ENCODE measurements around the gene ARF3. TPM values are rescaled to one million over a fixed set of nuclear protein-coding genes. Genes with fewer than 3 reads are reported as not detected.

The ARF3 gene
- polyA plus RNA-seq, 1 donor, result 128 TPM

DNA sequence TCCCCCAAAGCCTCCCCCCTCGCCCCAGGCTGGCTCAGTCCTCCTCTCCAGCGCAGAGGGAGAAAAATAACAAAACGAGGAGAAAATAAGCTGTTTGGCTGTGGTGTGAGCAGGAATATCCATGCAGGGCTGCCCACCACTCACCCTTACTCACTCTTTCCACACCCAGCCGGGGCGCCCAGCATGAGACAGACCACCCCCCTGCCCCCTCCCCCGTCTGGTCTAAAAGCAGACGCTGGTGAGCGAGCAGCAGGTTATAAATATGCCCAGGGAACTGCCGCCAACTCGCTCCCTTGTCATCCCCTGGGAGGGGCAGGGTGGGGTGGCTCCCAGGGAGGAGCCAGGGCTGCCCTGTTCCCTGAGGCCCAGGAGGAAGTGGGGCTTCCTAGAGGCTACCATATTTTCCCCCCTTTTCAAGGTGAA lies 28.2 kb upstream of the ARF3 start:
- no peak for DNase-seq

DNA sequence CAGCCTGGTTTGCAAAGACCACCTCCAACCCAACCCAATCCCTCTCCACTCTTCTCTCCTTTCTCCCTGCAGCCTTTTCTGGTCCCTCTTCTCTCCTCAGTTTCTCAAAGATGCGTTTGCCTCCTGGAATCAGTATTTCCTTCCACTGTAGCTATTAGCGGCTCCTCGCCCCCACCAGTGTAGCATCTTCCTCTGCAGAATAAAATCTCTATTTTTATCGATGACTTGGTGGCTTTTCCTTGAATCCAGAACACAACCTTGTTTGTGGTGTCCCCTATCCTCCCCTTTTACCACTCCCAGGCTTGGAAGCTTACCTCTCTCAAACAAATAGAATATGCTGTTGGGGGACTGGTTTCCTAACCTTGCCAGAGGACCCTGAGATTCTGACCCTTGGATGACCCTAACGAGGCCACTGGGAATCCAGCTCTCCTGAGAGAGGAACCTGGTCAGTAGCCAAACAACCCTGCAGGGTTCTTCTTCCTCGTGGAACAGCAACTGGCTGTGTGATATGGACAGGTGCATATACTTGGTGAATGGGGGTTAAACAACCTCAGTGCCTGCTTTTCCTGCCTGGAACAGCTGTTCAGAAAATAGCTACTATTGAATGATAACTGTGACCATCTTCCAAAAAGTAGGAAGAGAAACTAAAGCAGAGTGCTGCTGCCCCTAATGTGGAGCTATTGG lies 25.3 kb upstream of the ARF3 start:
- no peak for DNase-seq

DNA sequence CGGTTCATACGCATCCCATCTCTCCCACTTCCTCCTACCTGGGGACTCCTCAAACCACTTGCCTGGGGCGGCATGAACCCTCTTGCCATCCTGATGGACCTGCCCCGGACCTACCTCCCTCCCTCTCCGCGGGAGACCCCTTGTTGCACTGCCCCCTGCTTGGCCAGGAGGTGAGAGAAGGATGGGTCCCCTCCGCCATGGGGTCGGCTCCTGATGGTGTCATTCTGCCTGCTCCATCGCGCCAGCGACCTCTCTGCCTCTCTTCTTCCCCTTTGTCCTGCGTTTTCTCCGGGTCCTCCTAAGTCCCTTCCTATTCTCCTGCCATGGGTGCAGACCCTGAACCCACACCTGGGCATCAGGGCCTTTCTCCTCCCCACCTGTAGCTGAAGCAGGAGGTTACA lies 24.5 kb upstream of the ARF3 start:
- no peak for DNase-seq

DNA sequence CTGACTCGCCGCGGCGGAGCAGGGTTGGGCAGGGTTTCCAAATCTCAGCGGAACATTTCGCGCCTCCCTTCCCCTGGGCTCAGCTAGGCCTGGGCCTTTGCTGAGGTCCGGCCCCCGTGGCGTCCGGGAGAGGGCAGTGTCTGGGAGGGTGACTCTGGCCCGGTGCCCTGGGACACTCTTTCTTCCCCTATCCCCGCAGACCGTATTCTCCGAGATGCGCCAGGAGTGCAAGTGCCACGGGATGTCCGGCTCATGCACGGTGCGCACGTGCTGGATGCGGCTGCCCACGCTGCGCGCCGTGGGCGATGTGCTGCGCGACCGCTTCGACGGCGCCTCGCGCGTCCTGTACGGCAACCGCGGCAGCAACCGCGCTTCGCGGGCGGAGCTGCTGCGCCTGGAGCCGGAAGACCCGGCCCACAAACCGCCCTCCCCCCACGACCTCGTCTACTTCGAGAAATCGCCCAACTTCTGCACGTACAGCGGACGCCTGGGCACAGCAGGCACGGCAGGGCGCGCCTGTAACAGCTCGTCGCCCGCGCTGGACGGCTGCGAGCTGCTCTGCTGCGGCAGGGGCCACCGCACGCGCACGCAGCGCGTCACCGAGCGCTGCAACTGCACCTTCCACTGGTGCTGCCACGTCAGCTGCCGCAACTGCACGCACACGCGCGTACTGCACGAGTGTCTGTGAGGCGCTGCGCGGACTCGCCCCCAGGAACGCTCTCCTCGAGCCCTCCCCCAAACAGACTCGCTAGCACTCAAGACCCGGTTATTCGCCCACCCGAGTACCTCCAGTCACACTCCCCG lies 23.9 kb upstream of the ARF3 start:
- DNase-seq, result no peak

DNA sequence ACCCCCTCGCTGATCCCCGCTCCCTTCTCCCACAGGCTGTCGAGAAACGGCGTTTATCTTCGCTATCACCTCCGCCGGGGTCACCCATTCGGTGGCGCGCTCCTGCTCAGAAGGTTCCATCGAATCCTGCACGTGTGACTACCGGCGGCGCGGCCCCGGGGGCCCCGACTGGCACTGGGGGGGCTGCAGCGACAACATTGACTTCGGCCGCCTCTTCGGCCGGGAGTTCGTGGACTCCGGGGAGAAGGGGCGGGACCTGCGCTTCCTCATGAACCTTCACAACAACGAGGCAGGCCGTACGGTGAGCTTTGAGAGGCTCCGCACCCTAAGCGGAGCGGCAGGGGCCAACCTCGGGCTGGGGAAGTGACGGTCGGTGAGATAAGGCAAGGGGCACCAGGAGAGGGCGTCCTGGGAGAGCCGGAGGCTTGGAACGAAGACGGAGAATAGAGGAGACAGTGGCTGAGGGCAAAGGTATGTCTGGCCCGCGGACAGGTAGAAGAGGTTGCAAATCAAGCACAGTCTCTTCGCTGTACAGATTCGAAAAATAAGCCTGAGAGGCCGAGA lies 23.2 kb upstream of the ARF3 start:
- no peak for DNase-seq

DNA sequence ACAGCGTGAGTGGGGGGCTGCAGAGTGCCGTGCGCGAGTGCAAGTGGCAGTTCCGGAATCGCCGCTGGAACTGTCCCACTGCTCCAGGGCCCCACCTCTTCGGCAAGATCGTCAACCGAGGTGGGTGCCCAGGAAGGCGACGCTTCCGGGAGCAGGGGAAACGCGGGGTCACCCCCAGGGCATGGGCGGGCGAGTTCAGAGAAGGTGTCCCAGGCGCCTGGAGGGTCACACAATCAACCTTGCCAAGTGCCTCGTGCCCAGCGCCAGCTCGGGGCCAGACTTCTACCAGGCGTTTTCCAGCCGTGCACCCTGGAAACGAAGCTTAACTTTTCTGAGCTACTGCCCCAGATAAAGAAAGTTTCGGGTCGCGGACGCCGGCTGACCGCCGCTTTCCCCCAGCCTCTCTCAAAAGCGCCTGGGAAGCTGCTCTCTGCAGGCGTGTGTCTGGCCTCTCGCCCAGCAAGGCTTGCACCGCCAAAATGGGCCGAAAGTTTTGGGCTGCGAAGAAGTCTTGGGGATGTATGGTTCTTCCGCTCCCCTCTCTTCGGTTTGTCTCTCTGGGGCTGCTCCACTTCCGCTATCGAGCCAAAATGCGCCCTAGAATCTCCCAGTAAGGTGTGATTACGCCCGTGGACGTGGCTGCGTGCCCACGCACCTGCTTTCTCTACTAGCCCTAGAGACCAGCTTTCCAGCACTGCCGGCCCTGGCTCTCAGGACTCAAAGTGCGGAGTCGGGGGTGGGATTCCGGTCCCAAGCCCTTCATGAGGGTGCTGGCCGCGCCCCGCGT lies 22.5 kb upstream of the ARF3 start:
- DNase-seq, result no peak

DNA sequence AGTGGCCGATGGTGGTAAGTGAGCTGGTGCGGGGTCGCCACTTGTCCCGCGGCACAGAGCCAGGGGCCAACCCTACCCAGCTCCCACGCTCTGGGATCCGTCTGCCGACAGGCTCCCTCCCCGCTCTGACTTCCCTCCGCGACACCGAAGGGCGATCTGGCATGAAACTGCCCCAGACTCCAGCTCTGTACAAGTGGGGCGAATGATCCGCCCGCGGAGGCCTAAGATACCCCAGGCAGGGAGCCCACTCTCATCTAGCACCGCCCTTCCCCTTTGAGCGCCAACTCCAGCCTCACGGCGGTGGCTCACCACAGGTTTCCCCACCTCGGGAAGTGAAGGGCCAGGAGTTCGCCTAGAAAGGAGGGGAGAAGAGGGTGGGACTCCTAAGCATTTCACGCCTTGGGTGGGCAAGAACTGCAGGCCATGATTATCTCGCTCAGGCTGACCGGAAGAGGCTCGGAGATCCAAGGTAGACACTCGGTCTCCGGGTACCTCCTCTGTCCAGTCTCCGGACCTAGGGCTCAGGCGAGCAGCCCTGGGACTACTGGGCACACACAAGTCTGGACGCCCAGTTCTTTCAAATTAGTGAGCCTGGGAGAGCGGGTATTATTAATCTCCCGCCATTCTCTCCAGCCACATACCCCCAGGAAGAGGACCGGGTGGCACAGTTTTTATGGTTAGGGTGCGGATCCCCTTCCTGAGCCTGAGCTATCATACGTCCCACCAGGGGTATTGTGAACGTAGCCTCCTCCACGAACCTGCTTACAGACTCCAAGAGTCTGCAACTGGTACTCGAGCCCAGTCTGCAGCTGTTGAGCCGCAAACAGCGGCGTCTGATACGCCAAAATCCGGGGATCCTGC lies 21.7 kb upstream of the ARF3 start:
- no peak for DNase-seq

DNA sequence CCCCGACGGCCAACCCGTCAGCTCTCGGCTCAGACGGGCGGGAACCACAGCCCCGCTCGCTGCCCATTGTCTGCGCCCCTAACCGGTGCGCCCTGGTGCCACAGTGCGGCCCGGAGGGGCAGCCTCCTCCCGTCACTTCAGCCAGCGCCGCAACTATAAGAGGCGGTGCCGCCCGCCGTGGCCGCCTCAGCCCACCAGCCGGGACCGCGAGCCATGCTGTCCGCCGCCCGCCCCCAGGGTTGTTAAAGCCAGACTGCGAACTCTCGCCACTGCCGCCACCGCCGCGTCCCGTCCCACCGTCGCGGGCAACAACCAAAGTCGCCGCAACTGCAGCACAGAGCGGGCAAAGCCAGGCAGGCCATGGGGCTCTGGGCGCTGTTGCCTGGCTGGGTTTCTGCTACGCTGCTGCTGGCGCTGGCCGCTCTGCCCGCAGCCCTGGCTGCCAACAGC lies 21.0 kb upstream of the ARF3 start, which contains the start of gene WNT1:
TSS of gene WNT1 (plus strand) at position 32 of the 450 bp plus-strand sequence. CDS start at position 361, 329 bp downstream.
- DNase-seq, result no peak

DNA sequence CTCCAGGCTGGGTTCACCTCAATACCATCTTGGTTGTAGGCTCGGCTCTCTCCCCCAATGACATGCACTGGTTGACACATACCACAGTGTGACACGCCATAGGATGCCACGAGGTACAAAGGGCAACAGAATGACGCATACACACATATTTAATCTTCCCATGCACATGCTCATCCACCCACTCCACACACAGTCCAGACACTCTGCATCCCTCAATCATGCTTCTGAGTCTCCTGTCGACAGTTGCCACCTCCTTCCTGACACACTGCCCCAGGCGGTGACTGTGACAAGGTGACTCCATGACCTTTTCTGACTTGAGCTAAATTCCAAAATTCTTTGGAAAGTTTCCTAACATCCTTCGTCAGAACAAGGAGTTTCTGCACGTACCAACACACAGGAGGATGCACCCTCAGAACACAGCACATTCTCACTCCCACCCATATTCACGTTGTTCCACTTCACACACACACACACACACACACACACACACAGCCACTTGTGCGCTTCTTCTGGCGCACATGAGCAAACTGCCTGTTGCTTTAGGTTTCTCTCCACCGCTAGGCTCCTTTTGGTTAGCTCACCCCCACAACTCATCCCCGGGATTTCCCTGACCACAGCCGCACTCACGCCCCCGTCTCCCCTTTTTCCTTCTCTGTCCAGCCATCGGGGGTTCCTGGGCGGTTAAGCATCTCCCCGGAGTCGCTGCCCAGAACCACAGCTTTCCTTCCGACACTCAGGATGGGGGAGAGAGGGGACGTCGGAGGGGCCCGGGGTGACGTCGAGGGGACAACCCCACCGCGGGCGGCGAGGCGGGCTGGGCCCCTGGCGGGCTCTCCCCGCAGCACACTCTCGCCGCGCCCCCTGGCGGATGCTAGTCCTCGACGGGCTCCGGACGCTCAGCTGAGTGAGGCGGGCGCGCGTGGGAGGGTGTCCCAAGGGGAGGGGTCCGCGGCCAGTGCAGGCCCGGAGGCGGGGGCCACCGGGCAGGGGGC lies 20.3 kb upstream of the ARF3 start:
- DNase-seq, result no peak

DNA sequence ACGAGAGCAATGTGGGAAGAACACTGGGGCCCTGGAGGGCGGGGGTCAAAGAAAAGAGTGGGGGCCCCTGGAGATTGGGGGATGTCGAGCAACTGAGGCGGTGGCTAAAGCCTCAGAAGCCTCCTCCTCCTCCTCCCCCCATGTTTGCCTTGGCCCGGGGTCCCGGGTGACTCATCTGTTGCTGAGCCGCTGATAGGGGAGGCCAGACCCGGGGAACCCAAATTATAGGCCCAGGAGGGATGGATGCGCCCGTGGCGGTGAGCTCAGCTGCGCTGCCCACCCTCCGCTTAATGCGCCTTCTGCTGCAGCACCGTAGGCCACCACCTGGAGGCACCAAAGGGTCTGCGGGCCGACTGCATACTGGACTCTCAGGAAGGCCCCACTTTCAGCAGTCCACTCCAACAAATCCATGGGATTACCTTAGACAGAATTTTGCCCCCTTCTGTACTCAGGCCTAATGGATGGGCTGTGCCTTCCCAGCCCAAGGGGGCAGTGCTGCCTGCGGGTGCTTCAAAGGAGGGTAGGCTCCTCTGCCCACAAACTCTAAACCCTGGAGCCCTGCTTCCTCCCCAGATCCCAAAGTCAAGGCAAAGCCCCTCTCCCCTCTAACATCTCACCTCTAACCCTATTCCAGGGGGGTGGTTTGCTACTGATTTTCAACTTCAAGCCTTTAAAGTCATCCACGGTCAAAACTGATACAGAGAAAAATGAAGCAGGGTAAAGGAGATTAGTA lies 16.8 kb upstream of the ARF3 start:
- DNase-seq, result no peak

DNA sequence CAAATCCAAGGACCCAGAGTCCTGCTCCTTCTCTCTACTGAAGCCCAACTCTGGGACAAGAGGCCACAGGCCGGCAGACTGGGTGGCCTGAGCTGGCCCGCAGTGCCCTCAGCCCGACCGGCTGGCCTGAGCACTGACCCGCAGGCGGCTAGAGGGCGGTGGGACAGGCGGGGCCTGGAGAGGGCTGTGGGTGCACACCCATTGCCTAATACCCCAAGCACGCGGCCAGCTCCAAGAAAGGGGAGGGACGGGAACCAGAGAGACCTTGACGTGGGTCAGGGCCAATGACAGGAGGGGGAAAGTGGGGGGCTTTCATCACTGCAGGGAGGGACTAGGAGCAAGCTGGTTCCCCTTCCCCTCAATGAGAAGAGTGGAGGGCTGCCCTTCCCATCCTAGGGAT lies 16.2 kb upstream of the ARF3 start:
- no peak for DNase-seq

DNA sequence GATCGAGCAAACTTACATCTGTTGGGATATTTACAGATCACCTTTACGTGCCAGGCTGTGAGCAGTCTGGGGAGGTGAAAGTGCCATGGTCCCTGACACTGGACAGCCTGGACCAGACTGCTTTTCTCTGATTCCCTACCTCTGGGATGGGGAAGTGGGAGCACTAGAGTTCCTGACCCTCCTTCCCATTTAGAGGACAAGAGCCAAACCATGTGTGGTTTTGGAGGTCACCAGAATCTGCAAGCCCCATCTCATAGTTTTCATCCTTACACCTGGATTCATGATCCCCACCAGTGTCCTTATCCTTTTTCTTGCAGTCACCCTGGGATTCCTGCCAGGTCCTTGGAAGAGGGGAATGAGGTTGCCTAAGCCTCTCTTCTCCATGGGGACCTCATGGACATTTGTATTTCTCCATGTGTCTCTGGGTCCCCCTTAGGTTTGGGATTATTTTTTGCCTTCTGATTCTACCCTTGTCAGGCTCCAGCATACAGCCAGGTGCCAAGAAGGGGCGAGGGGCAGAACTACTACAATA lies 15.7 kb upstream of the ARF3 start:
- no peak for DNase-seq

DNA sequence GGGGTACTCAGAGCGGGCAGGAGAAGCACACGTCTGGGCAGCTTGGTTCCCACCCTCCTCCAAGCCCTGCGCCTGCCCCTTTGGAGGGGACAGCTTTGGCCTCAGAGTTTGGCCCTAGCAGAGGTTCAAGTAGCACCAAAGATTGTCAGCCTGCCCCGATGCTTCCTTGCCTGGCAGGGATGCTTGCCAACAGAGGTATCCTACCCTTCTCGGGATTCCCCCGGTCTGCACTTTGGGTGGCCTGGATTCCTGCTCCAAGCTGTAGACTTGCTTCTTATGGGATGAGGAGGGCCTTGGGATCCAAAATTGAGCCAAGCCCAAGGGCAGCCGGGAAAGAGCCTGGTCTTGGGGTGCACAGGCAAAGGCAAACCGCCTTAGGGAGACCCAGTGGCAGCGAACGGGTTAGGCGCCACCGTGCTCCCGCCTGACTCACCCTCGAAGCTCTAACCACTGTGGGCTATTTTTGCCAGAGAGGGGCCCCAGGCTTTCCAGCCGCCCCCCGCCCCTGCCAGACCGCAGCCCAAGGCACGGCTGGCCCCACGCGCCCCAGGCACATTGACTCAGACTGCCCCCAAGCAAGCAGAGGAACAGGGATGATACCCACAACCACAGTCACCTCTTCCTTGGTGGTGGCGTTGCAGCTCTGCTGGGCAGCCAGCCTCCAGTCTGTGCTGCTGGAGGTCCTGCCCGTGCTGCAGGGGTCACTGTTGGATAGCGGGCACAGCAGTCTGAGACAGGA lies 15.1 kb upstream of the ARF3 start:
- no peak for DNase-seq

DNA sequence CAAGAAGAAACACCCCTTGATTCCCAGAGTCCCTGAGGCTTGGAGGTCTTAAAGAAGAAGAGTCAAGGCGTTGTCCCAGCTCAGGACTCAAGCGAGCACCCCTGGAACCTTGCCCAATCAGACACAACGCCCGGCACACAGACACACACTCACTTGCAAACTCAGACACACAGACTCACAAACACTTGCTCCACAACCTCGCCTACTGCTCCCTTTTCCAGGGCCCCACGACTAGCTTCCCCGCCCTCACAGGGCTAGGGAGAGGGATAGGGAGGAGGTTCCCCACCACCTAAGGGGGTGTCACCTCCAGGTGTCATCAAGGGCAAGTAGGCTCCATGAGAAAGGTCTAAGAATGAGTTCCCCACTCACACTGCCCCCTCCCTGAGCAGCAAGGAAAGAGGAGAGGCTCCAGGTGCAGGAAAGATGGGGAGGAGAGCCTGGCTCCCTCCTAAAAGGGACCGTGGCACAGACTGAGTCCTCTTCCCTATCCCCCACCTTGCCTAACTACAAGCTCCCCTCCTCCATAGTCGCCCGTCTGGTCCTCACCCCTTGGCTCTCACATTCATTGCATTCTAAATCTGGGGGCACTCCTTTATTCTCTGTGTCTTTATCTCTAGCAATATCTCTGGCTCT lies 13.5 kb upstream of the ARF3 start:
- DNase-seq, result no peak

DNA sequence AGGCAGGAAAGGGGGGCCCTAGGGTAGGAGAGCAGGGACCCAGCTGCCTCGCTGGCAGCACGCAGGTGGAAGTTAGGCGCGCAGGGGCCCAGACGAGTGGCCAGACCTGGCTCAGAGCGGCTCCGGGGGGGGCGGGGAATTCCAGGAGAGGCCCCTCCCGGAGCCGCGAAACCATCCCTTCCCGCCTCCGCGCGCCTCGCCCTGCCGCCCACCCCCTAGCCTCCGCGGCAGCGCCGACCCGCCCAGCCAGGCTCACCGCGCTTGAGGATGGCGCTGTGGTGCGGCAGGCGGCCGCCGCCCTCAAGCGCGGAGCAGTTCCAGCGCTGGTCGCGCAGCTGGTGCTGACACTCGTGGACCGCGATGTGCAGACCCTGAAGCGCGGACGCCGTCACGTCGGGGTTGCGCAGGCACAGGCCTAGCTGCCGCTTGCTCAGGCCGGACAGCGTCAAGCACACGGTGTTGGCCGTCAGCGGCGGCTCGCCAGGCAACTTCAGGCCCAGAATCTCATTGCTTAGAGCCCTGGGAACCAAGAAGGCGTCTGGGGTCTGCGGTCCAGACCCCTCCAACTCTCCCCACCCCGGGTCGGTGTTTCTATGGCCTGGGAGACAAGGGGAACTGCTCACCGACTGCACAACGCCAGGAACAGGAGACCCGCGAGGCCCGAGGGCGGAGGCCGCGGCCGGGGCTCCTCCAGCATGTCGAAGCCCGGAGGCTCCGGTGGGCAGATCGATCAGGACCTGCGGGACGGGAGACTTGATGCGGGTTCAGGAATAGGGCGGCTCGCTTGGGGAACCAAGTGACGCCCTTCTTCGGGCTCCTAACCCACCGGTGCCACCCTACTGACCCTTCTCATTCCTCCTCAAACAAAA lies 12.8 kb upstream of the ARF3 start:
- DNase-seq, result no peak

DNA sequence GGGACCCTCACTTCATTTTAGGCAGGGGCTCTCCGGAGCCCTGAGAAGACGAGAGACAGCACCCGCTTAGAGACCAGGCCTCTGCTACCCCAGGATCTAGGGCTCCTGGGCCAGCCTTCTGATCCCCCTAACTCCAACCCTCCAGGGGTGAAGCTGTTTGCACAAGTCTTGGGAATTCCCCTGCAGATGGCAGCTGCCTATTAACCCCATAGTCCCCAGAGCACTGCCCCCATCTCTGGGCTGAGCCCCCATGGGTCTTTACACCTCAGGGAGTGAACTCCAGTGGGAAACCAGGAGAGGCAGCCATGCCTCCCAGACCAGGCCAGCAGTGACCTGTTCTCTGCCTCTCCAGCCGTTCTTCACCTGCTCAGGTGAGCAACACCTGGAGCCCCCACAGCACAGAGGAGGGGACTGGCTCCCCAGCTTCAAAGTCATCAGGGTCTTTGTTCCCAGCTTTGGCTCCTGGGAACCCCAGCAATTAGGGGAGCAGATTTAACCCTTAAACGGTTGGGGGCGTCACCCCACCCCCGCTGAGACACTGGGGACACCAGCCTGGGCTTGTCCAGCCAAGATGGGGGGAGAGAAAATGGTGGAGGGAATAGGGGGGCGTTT lies 12.0 kb upstream of the ARF3 start:
- no peak for DNase-seq

Data from left kidney (tissue), 2 donors.